C4-2B (cell line): ENCODE measurements around the gene KIAA0232.
A peak's percentile ranks its signal among the peaks of the same experiment; 100 is the strongest.
"Not testable (repeated sequence)": the region's sequence is repeated elsewhere in the genome, so short reads cannot be mapped to it uniquely, and the experiment has no call there.

ENCODE experiments used
- H3K27ac ChIP-seq: fragments of 450-650 bp; 2 replicates; pipeline ENCODE4 v1.5.1; 2017
- CTCF ChIP-seq: fragments of 450-650 bp; conservative IDR thresholded peaks from 2 replicates; pipeline ENCODE4 v1.5.1; 2017; ENCODE audit warnings: mild to moderate bottlenecking
- ZFX ChIP-seq: fragments of 450-650 bp; IDR thresholded peaks from 2 replicates; pipeline ENCODE4 v1.6.1; 2017

Gene KIAA0232

GRCh38 chr4:6779667-6780565, 2.6 kb upstream of the KIAA0232 start:
- TF ChIP-seq CTCF: no peak
- TF ChIP-seq ZFX: no peak
- peak overlapping the region; percentile 99 for H3K27ac ChIP-seq

- TF ChIP-seq ZFX (no peak), CTCF (no peak)
- H3K27ac ChIP-seq: peak overlapping the region; percentile 99
Measured at GRCh38 chr4:6781113-6781512, 1.4 kb upstream of the KIAA0232 start.

- peak overlapping the region; percentile 99 for H3K27ac ChIP-seq
- TF ChIP-seq CTCF: no peak
- no peak for TF ChIP-seq ZFX
Measured at GRCh38 chr4:6781561-6781960, 966 bp upstream of the KIAA0232 start.

DNA sequence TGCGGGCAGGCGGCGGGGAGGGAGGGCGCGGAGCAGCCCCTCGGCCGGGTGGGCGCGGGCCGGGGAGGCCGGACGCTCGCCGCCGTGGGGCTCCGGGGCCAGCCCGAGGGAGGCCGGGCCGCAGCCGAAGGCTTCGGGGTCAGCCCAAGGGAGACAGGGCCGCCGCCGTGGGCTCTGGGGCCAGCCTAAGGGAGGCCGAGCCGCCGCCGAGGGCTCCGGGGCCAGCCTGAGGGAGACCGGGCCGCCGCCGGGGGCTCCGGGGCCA, 251 bp downstream of the KIAA0232 start:
- H3K27ac ChIP-seq: peak overlapping the region; percentile 99
- peak; percentile 91 for TF ChIP-seq ZFX
- no peak for TF ChIP-seq CTCF

DNA sequence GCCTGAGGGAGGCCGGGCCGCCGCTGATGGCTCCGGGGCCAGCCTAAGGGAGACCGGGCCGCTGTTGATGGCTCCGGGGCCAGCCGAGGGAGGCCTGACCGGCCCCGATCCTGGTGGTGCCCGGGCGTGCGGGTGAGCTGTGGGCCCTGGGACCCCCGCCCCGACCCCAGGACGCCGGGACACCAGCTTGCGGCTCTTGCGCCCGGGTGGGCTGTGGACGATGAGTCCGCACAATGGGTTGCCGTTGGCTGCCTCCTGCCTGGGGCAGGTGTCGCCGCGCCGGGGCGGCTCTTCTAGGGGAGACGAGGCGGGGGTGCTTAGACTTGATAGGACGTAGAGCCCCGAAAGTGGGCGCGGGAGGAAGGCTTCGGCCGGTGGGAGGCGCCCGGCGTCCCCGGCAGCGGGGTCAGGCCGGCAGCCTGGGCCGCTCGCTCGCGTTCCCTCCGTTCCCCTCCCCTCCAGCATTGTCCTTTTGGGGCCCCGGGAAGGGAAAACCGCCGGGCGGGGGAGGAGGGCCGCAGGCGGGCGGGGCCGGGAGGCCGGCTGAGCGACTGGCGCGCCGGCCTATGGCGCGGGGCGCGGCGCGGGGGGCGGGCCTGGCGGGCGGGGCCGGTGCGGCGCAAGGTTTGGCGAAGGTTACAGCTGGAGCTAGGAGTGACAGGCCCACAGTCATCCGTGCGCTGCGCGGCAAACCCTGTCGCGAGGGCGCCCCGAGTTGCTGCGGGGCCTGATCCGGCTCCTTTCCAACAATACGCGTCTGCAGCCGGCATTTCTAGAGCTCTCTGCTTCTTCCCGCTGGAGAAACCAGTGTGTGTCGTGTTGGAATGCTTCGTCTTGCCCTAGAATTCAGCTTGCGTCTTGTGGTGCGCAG, 819 bp downstream of the KIAA0232 start:
- peak overlapping the region; percentile 99 for H3K27ac ChIP-seq
- TF ChIP-seq CTCF (no peak), ZFX (peak; percentile 82)

- no peak overlapping the region for H3K27ac ChIP-seq
- no peak for TF ChIP-seq CTCF
- TF ChIP-seq ZFX: no peak
Measured at GRCh38 chr4:6785572-6785925, 3.0 kb downstream of the KIAA0232 start.

DNA sequence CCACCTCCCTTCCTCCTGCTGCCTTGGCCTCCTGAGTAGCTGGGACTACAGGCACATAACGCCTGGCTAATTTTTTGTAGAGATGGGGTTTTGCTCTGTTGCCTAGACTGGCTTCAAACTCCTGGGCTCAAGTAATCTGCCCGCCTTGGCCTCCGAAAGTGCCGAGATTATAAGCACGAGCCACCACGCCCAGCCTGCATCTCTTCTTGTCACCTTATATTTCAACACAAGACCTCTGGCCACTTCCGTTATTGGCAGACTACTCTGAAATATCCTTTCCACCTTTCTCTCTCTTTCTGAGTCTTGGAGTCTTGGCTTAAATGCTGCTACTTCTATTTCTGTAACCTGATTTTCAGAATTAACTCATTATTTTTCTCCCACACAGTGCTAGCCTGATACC, 5.6 kb downstream of the KIAA0232 start:
- TF ChIP-seq CTCF: no peak
- no peak for TF ChIP-seq ZFX
- H3K27ac ChIP-seq: no peak overlapping the region

DNA sequence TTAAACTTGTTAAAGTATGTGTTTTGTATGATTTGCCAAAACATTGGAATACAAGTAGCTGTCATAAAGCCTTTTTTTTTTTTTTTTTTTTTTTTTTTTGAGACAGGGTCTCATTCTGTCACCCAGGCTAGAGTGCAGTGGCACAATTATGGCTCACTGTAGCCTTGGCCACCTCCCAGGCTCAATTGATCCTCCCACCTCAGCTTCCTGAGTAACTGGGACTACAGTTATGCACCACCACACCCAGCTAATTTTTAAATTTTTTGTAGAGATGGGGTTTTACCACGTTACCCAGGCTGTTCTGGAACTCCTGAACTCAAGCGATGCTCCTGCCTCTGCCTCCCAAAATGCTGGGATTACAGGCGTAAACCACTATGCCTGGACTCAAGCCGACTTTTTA, 8.7 kb downstream of the KIAA0232 start:
- not testable (repeated sequence) for H3K27ac ChIP-seq

DNA sequence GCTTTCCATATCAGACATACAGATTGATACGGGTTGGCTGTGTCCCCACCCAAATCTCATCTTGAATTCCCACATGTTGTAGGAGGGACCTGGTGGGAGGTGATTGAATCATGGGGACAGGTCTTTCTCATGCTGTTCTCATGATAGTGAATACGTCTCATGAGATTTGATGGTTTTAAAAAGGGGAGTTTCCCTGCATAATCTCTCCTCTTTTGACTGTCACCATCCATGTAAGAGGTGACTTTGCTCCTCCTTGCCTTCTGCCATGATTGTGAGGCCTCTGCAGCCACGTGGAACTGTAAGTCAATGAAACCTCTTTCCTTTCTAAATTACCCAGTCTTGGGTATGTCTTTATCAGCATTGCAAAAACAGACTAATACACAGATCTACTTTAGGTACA, 9.3 kb downstream of the KIAA0232 start:
- H3K27ac ChIP-seq: not testable (repeated sequence)
